HG03025 (cell line): ENCODE measurements around the gene MYH7B.

Source experiments
- ATAC-seq: cut with Tn5 transposase; IDR thresholded peaks from one replicate; pipeline ENCODE4 v1.9.1; 2021; ENCODE audit warnings: mild to moderate bottlenecking, moderate library complexity; ENCODE audit not compliant: unreplicated experiment, low FRiP score

MYH7B gene

GRCh38 chr20:34955231-34956040, at the start of gene MYH7B, which contains the start of gene GSS:
TSS of gene MYH7B (plus strand) at chr20:34955868. CDS start at chr20:34978006, 22,138 bp downstream.
TSS of gene GSS (minus strand) at chr20:34955806. CDS start at chr20:34951852, 3,954 bp downstream.
- peak; percentile 84 for ATAC-seq

- ATAC-seq: no peak
Measured at GRCh38 chr20:34907616-34908469, 47.8 kb upstream of the MYH7B start.

- no peak for ATAC-seq
Measured at GRCh38 chr20:34915131-34915530, 40.5 kb upstream of the MYH7B start.

GRCh38 chr20:34915749-34916455, 39.8 kb upstream of the MYH7B start:
- no peak for ATAC-seq

- ATAC-seq: no peak
Measured at GRCh38 chr20:34916774-34917354, 38.8 kb upstream of the MYH7B start.

GRCh38 chr20:34920055-34920454, 35.6 kb upstream of the MYH7B start:
- ATAC-seq: no peak

- no peak for ATAC-seq
Measured at GRCh38 chr20:34921436-34921835, 34.2 kb upstream of the MYH7B start.

- ATAC-seq: no peak
Measured at GRCh38 chr20:34922654-34923381, 32.9 kb upstream of the MYH7B start.

GRCh38 chr20:34923414-34923813, 32.3 kb upstream of the MYH7B start:
- no peak for ATAC-seq

GRCh38 chr20:34925341-34925740, 30.3 kb upstream of the MYH7B start:
- no peak for ATAC-seq

GRCh38 chr20:34925981-34926380, 29.7 kb upstream of the MYH7B start:
- no peak for ATAC-seq

GRCh38 chr20:34926581-34926980, 29.1 kb upstream of the MYH7B start:
- ATAC-seq: no peak

GRCh38 chr20:34927736-34928135, 27.9 kb upstream of the MYH7B start:
- ATAC-seq: no peak

- ATAC-seq: no peak
Measured at GRCh38 chr20:34928411-34928810, 27.3 kb upstream of the MYH7B start.

- ATAC-seq: no peak
Measured at GRCh38 chr20:34931771-34932170, 23.9 kb upstream of the MYH7B start.

GRCh38 chr20:34938466-34939163, 17.1 kb upstream of the MYH7B start:
- ATAC-seq: no peak

- no peak for ATAC-seq
Measured at GRCh38 chr20:34940081-34940481, 15.6 kb upstream of the MYH7B start.

- ATAC-seq: no peak
Measured at GRCh38 chr20:34941226-34941625, 14.4 kb upstream of the MYH7B start.

GRCh38 chr20:34942301-34942700, 13.4 kb upstream of the MYH7B start:
- ATAC-seq: no peak
